ENCODE data around the gene CXCL10. TPM values are rescaled to one million over a fixed set of nuclear protein-coding genes. Genes with fewer than 3 reads are reported as not detected.

The CXCL10 gene
- total and polyA plus RNA-seq, 12 donors = 0.28 to 41.4 (median 1.4) TPM; not detected in 1

DNA sequence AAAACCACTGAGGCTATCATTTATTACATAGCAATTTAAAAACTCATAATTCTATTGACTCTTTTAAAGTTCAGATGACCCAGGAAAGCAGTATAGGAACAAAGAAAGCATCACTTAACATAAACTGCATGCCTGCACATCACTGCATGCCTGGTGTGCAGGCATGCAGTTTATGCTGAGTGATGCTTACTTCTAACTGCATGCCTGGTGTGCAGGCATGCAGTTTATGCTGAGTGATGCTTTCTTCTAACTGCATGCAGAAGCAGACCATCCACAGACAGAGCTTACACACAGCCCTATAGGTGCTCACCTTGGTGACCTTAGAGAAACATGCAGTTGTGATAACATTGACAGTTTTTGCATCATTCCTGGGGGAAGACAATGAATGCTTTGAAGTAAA, 49.5 kb downstream of the CXCL10 start:
- H3K4me3 ChIP-seq = no peak overlapping the region
- H3K4me1 ChIP-seq (replicated peaks in 1 of 2) = no peaks in the 10 kb centered on the region
- no peaks in the 10 kb centered on the region for H3K27me3 ChIP-seq
- TF ChIP-seq POLR2A (IDR thresholded peaks at IDR 0.05) = no peak
- TF ChIP-seq, protein P1, sequence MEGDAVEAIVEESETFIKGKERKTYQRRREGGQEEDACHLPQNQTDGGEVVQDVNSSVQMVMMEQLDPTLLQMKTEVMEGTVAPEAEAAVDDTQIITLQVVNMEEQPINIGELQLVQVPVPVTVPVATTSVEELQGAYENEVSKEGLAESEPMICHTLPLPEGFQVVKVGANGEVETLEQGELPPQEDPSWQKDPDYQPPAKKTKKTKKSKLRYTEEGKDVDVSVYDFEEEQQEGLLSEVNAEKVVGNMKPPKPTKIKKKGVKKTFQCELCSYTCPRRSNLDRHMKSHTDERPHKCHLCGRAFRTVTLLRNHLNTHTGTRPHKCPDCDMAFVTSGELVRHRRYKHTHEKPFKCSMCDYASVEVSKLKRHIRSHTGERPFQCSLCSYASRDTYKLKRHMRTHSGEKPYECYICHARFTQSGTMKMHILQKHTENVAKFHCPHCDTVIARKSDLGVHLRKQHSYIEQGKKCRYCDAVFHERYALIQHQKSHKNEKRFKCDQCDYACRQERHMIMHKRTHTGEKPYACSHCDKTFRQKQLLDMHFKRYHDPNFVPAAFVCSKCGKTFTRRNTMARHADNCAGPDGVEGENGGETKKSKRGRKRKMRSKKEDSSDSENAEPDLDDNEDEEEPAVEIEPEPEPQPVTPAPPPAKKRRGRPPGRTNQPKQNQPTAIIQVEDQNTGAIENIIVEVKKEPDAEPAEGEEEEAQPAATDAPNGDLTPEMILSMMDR (IDR thresholded peaks at IDR 0.05) = no peak
- no peak overlapping the region for H3K27ac ChIP-seq
- intact Hi-C loops (cut with DNase I) = no loop called here
- H3K36me3 ChIP-seq (replicated peaks in 1 of 2) = peaks cover 0 to 94% of the 10 kb centered on the region in 2 donors
- no peak for DNase-seq
- no peaks in the 10 kb centered on the region for H3K9me3 ChIP-seq (replicated peaks in 1 of 3)

Other genes starting within 250 kb of the CXCL10 start
- gene PPEF2, start 121.0 kb downstream of the CXCL10 start, total RNA-seq = under 1 TPM in 2 of 9 donors, not detected in 7; 0.06 to 0.08 TPM
- under 1 TPM in 1 of 3 donors, not detected in 2; 0.03 TPM for gene PPEF2, start 121.0 kb downstream of the CXCL10 start, polyA plus RNA-seq
- 10 to 100 TPM; 19.1 to 75.6 (median 30.1) TPM for gene NAAA, start 82.5 kb downstream of the CXCL10 start, total RNA-seq
- gene NAAA, start 82.5 kb downstream of the CXCL10 start, polyA plus RNA-seq = 10 to 100 TPM in 1 of 3 donors, 1 to 10 TPM in 2; 5.1 to 12.5 (median 7.8) TPM
- 10 to 100 TPM; 17.3 to 50.3 (median 32.9) TPM for gene SDAD1, start 32.6 kb downstream of the CXCL10 start, total RNA-seq
- gene SDAD1, start 32.6 kb downstream of the CXCL10 start, polyA plus RNA-seq = 10 to 100 TPM; 11.5 to 56.0 (median 15.8) TPM
- gene CXCL9, start 16.0 kb downstream of the CXCL10 start, total RNA-seq = 1 to 10 TPM in 3 of 9 donors, under 1 TPM in 5, not detected in 1; 0.11 to 4.7 (median 0.45) TPM
- gene CXCL9, start 16.0 kb downstream of the CXCL10 start, polyA plus RNA-seq = 1 to 10 TPM in 2 of 3 donors, under 1 TPM in 1; 0.67 to 6.4 (median 1.9) TPM
- under 1 TPM in 3 of 9 donors, not detected in 6; 0.11 to 0.98 (median 0.61) TPM for gene CXCL11, start 12.6 kb upstream of the CXCL10 start, total RNA-seq
- 1 to 10 TPM in 1 of 3 donors, under 1 TPM in 2; 0.10 to 1.2 (median 0.24) TPM for gene CXCL11, start 12.6 kb upstream of the CXCL10 start, polyA plus RNA-seq
- gene ART3, start 51.2 kb upstream of the CXCL10 start, total RNA-seq = 1 to 10 TPM in 1 of 9 donors, under 1 TPM in 1, not detected in 7; 0.70 to 1.1 TPM
- under 1 TPM; 0.16 to 0.88 (median 0.55) TPM for gene ART3, start 51.2 kb upstream of the CXCL10 start, polyA plus RNA-seq
- 10 to 100 TPM; 10.8 to 37.7 (median 23.2) TPM for gene NUP54, start 124.9 kb upstream of the CXCL10 start, total RNA-seq
- gene NUP54, start 124.9 kb upstream of the CXCL10 start, polyA plus RNA-seq = 10 to 100 TPM; 19.5 to 22.0 (median 21.6) TPM
- 100 to 1,000 TPM; 119 to 179 (median 141) TPM for gene SCARB2, start 190.3 kb upstream of the CXCL10 start, total RNA-seq
- gene SCARB2, start 190.3 kb upstream of the CXCL10 start, polyA plus RNA-seq = 100 to 1,000 TPM in 1 of 3 donors, 10 to 100 TPM in 2; 41.5 to 117 (median 82.9) TPM
- 1 to 10 TPM; 2.8 to 8.0 (median 4.8) TPM for gene FAM47E, start 228.2 kb upstream of the CXCL10 start, total RNA-seq
- gene FAM47E, start 228.2 kb upstream of the CXCL10 start, polyA plus RNA-seq = 10 to 100 TPM in 1 of 3 donors, 1 to 10 TPM in 2; 6.9 to 23.8 (median 7.7) TPM